ENCODE data around the gene CTU1. TPM values are rescaled to one million over a fixed set of nuclear protein-coding genes. Genes with fewer than 3 reads are reported as not detected.

The CTU1 gene
- total and polyA plus RNA-seq, 7 donors: 0.60 to 9.0 (median 5.7) TPM

DNA sequence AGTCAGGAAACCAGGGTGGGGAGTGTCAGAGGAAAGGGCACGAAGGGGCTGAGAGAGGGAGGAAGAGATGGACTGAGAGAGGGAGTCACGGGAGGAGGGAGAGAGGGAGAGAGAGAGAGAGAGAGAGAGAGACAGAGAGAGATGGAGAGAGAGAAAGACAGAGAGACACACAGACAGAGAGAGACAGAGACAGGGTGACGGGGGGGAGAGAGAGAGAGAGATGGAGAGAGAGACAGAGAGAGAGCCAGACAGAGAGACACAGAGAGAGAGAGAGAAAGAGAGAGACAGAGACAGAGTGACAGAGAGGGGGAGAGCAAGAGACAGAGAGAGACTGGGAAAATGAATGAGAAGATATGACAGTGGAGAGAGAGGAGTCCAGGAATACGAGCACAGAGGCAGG lies 25.0 kb downstream of the CTU1 start:
- WGBS, 2 donors: 24 to 38% methylated on average over 4 of the region's 4 CpGs

DNA sequence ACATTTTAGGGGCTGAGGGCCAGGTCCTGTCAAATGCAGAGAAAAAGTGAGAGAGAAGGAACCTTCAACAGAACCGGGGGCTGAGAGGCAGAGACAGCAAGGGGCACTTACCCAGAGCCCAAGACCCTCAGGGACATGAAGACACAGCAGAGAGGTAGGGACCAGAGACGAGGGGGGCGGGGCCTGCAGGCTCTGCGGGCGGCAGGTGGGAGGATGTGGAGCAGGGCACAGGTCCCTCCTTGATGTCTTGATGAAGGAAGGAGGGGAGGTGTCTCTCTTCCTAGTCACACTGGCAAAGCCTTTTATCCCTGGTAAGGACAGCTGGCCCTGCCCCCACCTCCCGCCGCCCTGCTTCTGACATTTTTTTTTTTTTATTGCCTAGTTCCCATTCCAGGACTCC lies 25.6 kb downstream of the CTU1 start, which contains the start of gene KLK14:
TSS of gene KLK14 (minus strand) at position 277 of the 400 bp plus-strand sequence. CDS start at position 4, 273 bp downstream.
- 20 to 29% methylated on average over 7 of the region's 7 CpGs for WGBS, 2 donors
- Histone ChIP-seq H3K27ac (no peak within 1 kb of the TSS), H3K36me3 (no peaks in the 10 kb centered on the region), H3K4me1 (no peaks in the 10 kb centered on the region), H3K27me3 (peaks cover 0 to 15% (median 0%) of the 10 kb centered on the region in 3 donors), H3K9me3 (no peaks in the 10 kb centered on the region), H3K4me3 (no peak within 1 kb of the TSS)
- DNase-seq: no peak
- intact Hi-C loops (cut with DNase I): no loop called here
- TF ChIP-seq POLR2A (IDR thresholded peaks at IDR 0.05) (no peak), POLR2AphosphoS5 (IDR thresholded peaks at IDR 0.05) (no peak), EP300 (IDR thresholded peaks at IDR 0.05) (no peak)
- TF ChIP-seq, protein P1, sequence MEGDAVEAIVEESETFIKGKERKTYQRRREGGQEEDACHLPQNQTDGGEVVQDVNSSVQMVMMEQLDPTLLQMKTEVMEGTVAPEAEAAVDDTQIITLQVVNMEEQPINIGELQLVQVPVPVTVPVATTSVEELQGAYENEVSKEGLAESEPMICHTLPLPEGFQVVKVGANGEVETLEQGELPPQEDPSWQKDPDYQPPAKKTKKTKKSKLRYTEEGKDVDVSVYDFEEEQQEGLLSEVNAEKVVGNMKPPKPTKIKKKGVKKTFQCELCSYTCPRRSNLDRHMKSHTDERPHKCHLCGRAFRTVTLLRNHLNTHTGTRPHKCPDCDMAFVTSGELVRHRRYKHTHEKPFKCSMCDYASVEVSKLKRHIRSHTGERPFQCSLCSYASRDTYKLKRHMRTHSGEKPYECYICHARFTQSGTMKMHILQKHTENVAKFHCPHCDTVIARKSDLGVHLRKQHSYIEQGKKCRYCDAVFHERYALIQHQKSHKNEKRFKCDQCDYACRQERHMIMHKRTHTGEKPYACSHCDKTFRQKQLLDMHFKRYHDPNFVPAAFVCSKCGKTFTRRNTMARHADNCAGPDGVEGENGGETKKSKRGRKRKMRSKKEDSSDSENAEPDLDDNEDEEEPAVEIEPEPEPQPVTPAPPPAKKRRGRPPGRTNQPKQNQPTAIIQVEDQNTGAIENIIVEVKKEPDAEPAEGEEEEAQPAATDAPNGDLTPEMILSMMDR (IDR thresholded peaks at IDR 0.05): no peak

More for the DNA sequence above, 25.0 kb downstream of the CTU1 start:
- TF ChIP-seq, protein P1 (IDR thresholded peaks at IDR 0.05): no peak
- TF ChIP-seq EP300 (IDR thresholded peaks at IDR 0.05) (no peak), POLR2AphosphoS5 (IDR thresholded peaks at IDR 0.05) (no peak), POLR2A (IDR thresholded peaks at IDR 0.05) (no peak)
- no peak overlapping the region for H3K4me3 ChIP-seq
- H3K36me3 ChIP-seq: no peaks in the 10 kb centered on the region
- peaks cover 0 to 15% (median 0%) of the 10 kb centered on the region in 3 donors for H3K27me3 ChIP-seq
- H3K27ac ChIP-seq: no peak overlapping the region
- intact Hi-C loops (cut with DNase I): no loop called here
- no peaks in the 10 kb centered on the region for H3K9me3 ChIP-seq
- no peaks in the 10 kb centered on the region for H3K4me1 ChIP-seq
- no peak for DNase-seq

DNA sequence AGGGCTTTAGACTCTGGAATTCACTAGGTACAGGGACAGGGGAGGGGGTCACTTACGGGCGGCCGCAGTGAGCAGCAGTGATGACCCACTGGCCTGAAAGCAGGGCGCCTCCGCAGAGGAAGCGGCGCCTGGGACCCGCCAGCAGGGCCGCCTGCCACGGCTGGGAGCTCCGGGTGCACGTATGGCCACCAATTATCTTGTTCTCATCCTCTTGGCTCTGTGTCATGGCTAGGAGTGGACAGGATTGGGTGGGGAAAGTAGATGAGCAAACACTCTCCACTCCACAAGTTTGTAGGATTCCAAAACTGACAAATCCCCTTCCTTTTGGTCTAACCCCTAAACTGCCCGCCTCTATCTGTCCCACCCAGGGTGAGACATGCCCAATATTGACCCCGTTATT lies 26.7 kb downstream of the CTU1 start:
- no peaks in the 10 kb centered on the region for H3K4me1 ChIP-seq
- intact Hi-C loops (cut with DNase I): no loop called here
- H3K27ac ChIP-seq: no peak overlapping the region
- H3K9me3 ChIP-seq: no peaks in the 10 kb centered on the region
- WGBS, 2 donors: 90 to 91% methylated on average over 14 of the region's 14 CpGs
- no peaks in the 10 kb centered on the region for H3K36me3 ChIP-seq
- TF ChIP-seq POLR2AphosphoS5 (IDR thresholded peaks at IDR 0.05) (no peak), EP300 (IDR thresholded peaks at IDR 0.05) (no peak), POLR2A (IDR thresholded peaks at IDR 0.05) (no peak)
- TF ChIP-seq, protein P1 (IDR thresholded peaks at IDR 0.05): no peak
- DNase-seq: no peak
- peaks cover 0 to 15% (median 0%) of the 10 kb centered on the region in 3 donors for H3K27me3 ChIP-seq
- no peak overlapping the region for H3K4me3 ChIP-seq

DNA sequence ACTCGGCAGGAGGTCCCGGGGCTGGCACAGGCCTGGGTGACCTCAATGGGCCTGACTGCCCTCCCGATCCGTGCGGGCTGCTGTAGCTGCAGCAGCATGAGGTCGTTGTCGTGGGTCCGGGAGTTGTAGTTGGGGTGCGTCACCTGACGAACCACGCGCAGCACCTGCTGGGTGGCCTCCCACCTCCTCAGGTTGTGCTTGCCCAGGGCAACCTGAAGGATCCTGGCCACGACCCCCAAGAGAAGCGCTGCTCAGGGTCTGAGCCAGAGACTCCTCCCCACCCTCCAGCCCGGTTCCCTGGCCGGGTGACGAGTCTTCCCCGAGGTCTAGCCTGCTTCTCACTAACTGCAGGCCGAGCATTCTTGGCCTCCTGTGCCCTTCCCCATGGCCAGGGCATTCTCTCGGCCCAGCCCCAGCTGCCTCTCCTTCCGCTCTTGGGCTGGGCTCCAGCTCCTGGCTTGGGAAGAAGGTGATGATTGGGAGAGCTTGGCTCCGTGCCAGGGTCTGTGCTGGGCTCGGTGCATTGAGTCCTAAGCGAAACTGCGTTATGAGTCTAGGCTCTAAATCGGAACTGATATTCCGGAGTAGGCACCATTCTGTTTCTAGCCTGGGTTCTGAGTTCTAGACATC lies 28.6 kb downstream of the CTU1 start:
- H3K27ac ChIP-seq: no peak overlapping the region
- no peaks in the 10 kb centered on the region for H3K4me1 ChIP-seq
- H3K4me3 ChIP-seq: no peak overlapping the region
- DNase-seq: no peak
- peaks cover 0 to 15% (median 0%) of the 10 kb centered on the region in 3 donors for H3K27me3 ChIP-seq
- intact Hi-C loops (cut with DNase I): no loop called here
- 78 to 86% methylated on average over 27 of the region's 27 CpGs for whole genome bisulfite sequencing, 2 donors
- no peaks in the 10 kb centered on the region for H3K9me3 ChIP-seq
- TF ChIP-seq POLR2A (IDR thresholded peaks at IDR 0.05) (no peak), POLR2AphosphoS5 (IDR thresholded peaks at IDR 0.05) (no peak), EP300 (IDR thresholded peaks at IDR 0.05) (no peak)
- TF ChIP-seq, protein P1 (IDR thresholded peaks at IDR 0.05): no peak
- H3K36me3 ChIP-seq: no peaks in the 10 kb centered on the region

All from sigmoid colon (tissue), 7 donors.